Breast epithelium (tissue), 4 donors: ENCODE data around the gene RRP36. TPM values are rescaled to one million over a fixed set of nuclear protein-coding genes. Genes with fewer than 3 reads are reported as not detected.

ENCODE experiments used
- DNase-seq, 2 donors: peaks; one replicate each; pipeline ENCODE4 v3.0.0-alpha.2; 2019; ENCODE audit warnings: low spot score in 2 of 2
- H3K27ac ChIP-seq, 2 donors: fragments of 200-600 bp; sonication (generic) in 1 of 2; one replicate each; pipeline ENCODE4 v1.5.1; 2016 to 2019; ENCODE audit warnings: mild to moderate bottlenecking in 1 of 2
- H3K27me3 ChIP-seq, 2 donors: fragments of 200-600 bp; sonication (generic) in 1 of 2; one replicate each; pipeline versions ENCODE4 v1.5.1 to v1.6.0; 2017 to 2019; ENCODE audit warnings: control low read depth in 1 of 2, mild to moderate bottlenecking in 1 of 2
- H3K36me3 ChIP-seq: fragments of 200-600 bp; one replicate; pipeline ENCODE4 v1.5.1; 2019
- H3K4me1 ChIP-seq, 2 donors: fragments of 200-600 bp; sonication (generic); one replicate each; pipeline ENCODE4 v1.5.1; 2016 to 2019; ENCODE audit warnings: control low read depth in 1 of 2
- H3K4me3 ChIP-seq, 3 donors: fragments of 200-600 bp; sonication (generic); 1 replicate in 2 of 3; 2 replicates in 1 of 3; pipeline ENCODE4 v1.5.1; 2016 to 2019; ENCODE audit warnings: mild to moderate bottlenecking in 3 of 3, moderate library complexity in 2 of 3
- H3K9me3 ChIP-seq, 2 donors: fragments of 200-600 bp; sonication (generic) in 1 of 2; one replicate each; pipeline ENCODE4 v1.5.1; 2016 to 2019; ENCODE audit warnings: control low read depth in 1 of 2
- POLR2A ChIP-seq: fragments of 450-650 bp; IDR thresholded peaks from one replicate; pipeline ENCODE4 v1.6.1; 2016; ENCODE audit warnings: antibody characterized with exemption, mild to moderate bottlenecking, moderate library complexity
- POLR2AphosphoS5 ChIP-seq, 3 donors: sonication (generic); formaldehyde crosslinking; IDR thresholded peaks; one replicate each; pipeline ENCODE4 v1.6.1; 2017; ENCODE audit warnings: antibody characterized with exemption in 3 of 3
- intact Hi-C: fragments of 100-400 bp; cut with DNase I; formaldehyde crosslinking; loops from one replicate; pipeline ENCODE4 v1.15.1; 2023; ENCODE audit warnings: low total_unique reads
- total RNA-seq, 3 donors: library from RNA; depleted of rRNA; stranded (reverse); fragments of >200 nt; gene quantifications; one replicate each; pipeline ENCODE4 v1.1.0, GENCODE V29; 2016
- TF ChIP-seq, protein P1 (sequence below), 3 donors: fragments of 450-650 bp; IDR thresholded peaks; one replicate each; pipeline ENCODE4 v1.5.1; 2016 to 2017; ENCODE audit warnings: antibody characterized with exemption in 3 of 3, mild to moderate bottlenecking in 3 of 3, moderate library complexity in 3 of 3

Gene RRP36
- total RNA-seq, 3 donors from 2014 or later = 48.8 to 69.2 (median 56.3) TPM

DNA sequence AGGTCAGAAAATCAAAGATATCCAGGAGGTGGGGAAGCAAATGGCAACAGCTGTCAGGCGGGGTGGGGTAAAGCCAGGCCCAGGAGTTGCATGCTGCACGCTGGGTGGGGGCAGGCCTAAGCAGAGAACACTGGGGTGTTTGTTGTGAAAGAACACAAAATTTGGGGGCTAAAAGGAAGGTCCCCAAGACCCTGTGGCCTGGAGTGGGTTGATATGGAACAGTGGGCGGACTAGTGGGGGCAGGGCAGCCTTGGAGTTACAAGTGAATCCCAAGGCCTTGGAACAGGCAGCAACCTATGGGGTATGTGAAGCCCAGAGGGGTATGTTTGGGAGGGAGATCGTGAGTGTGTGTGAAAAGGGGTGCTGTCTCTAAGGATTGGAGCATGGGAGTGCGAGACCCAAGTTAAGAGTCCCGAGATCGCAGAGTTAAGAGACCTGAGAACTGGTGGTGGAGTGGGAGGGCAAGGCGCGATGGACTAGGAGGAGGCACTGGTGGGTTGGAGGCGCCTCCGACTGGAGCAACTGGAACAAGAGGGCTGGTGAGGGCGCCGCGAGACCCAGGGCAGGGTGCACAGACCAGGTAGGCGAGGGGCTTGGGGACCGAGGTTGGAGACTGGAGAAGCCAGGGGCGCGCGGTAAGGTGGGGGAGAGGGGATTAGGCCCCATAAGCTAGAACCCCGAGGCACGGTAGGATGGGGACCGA lies 31.6 kb downstream of the RRP36 start:
- Histone ChIP-seq H3K27ac (peak overlapping the region; percentile 82 to 96), H3K27me3 (no peaks in the 10 kb centered on the region), H3K9me3 (no peaks in the 10 kb centered on the region), H3K36me3 (no peaks in the 10 kb centered on the region), H3K4me3 (peak overlapping the region; percentile 60 to 88 (median 74)), H3K4me1 (peaks cover 0 to 13% of the 10 kb centered on the region in 2 donors)
- TF ChIP-seq POLR2A (no peak), POLR2AphosphoS5 (IDR thresholded peaks at IDR 0.05) (no peak)
- TF ChIP-seq, protein P1, sequence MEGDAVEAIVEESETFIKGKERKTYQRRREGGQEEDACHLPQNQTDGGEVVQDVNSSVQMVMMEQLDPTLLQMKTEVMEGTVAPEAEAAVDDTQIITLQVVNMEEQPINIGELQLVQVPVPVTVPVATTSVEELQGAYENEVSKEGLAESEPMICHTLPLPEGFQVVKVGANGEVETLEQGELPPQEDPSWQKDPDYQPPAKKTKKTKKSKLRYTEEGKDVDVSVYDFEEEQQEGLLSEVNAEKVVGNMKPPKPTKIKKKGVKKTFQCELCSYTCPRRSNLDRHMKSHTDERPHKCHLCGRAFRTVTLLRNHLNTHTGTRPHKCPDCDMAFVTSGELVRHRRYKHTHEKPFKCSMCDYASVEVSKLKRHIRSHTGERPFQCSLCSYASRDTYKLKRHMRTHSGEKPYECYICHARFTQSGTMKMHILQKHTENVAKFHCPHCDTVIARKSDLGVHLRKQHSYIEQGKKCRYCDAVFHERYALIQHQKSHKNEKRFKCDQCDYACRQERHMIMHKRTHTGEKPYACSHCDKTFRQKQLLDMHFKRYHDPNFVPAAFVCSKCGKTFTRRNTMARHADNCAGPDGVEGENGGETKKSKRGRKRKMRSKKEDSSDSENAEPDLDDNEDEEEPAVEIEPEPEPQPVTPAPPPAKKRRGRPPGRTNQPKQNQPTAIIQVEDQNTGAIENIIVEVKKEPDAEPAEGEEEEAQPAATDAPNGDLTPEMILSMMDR (IDR thresholded peaks at IDR 0.05) = no peak
- intact Hi-C loops = no loop called here
- DNase-seq = peak in 1 of 2 donors; percentile 31

DNA sequence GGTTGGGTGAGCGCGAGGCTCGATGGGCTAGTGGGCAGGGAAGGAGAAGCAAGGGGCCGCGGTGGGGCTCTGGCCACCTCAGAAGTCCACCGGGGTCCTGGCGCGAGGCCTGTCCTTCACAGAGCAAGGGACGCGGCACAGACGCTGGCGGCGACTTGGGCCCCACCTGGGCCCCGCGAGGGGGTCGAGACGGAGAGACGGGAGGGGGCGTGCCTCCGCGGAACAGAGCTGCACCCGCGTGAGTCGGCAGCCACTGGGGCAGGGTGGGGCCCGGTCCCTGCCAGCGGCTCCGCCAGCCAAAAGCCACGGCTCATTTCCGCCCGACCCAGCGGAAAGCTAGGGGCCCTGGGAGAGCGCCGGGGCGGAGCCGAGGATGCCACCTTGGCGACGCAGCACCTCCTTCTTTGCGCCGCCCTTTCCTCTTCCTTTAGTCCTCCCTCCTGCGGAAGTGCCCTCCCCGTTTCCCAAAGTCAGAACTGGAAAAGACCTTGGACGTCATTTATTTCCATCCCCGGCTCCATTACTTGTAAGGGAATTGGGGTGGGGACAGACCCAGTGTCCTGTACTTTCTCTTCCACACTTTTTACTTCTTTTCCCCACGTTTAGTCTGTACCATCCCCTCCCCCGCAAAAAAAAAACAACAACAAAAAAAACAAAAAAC lies 32.3 kb downstream of the RRP36 start, which contains the start of gene CUL7:
Gene CUL7 (minus strand): TSS at position 307 of the 661 bp plus-strand sequence. CDS start 1,063 bp downstream, outside the sequence.
- H3K4me1 ChIP-seq = peaks cover 0 to 17% of the 10 kb centered on the region in 2 donors
- intact Hi-C loops = no loop called here
- no peaks in the 10 kb centered on the region for H3K27me3 ChIP-seq
- peak within 1 kb of the TSS; percentile 60 to 88 (median 74) for H3K4me3 ChIP-seq
- H3K27ac ChIP-seq = peak within 1 kb of the TSS; percentile 82 to 96
- DNase-seq = peak; percentile 89 to 90
- H3K36me3 ChIP-seq = no peaks in the 10 kb centered on the region
- no peaks in the 10 kb centered on the region for H3K9me3 ChIP-seq
- TF ChIP-seq POLR2AphosphoS5 (IDR thresholded peaks at IDR 0.05) (peak; percentile 71 to 88 (median 85)), POLR2A (peak; percentile 71)
- TF ChIP-seq, protein P1 (IDR thresholded peaks at IDR 0.05) = peak in 1 of 3 donors; percentile 21

DNA sequence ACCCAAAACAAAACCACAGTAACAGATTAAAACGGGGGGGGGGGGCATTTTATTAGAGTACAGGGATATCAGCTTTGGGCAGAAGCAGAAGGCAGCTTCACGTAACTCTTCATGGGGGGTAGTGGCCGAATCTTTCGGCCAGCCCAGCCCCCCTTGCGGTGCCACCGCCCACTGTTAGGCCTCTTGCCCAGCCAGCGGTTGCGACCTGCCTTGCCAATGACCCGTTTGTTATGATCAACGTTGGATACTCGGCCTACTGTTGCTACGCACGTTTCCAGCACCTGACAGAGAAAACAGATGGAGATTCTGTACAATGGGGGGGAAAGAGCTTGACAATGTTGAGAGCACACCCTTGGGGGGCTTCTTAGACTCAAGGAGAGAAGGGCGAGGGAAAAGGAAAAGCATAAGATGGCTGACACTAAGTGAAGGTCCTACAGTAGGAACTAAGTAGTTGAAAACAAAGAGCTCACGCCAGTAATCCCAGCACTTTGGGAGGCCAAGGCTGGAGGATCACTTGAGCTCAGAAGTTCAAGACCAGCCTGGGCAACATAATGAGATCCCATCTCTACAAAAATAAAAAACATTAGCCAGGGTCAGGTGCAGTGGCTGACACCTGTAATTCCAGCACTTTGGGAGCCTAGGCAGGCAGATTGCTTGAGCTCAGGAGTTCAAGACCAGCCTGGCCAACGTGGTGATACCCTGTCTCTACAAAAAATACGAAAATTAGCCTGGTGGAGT lies 33.0 kb downstream of the RRP36 start:
- no peaks in the 10 kb centered on the region for H3K9me3 ChIP-seq
- no peaks in the 10 kb centered on the region for H3K36me3 ChIP-seq
- TF ChIP-seq POLR2A = no peak
- TF ChIP-seq, protein P1 (IDR thresholded peaks at IDR 0.05) = no peak
- TF ChIP-seq POLR2AphosphoS5 (IDR thresholded peaks at IDR 0.05) = no peak
- peak overlapping the region; percentile 60 to 88 (median 74) for H3K4me3 ChIP-seq
- H3K4me1 ChIP-seq = peaks cover 0 to 19% of the 10 kb centered on the region in 2 donors
- H3K27me3 ChIP-seq = no peaks in the 10 kb centered on the region
- intact Hi-C loops = no loop called here
- peak in 1 of 2 donors; percentile 53 for DNase-seq
- peak overlapping the region; percentile 82 to 96 for H3K27ac ChIP-seq

DNA sequence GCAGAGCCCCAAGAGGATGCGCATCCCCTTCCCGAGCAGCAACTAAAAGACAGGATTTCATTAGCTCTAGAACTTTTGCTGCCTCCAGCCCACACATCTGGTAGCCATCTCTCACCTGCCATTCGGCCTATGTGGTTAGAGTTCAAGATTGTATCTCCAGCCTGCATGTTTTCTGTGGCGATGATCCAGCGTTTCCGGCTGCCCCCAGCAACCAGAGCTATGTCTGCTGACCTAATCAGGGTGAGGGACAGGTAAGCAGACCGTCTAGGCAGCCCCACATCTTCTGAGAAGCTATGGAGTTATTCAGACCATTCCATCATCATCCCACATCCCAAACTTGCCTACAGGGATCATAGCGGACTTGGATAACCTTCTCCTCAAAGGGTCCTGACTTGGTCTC lies 34.5 kb downstream of the RRP36 start:
- no peak for TF ChIP-seq POLR2A
- no peak for TF ChIP-seq POLR2AphosphoS5 (IDR thresholded peaks at IDR 0.05)
- TF ChIP-seq, protein P1 (IDR thresholded peaks at IDR 0.05) = no peak
- Histone ChIP-seq H3K4me3 (no peak overlapping the region), H3K4me1 (peaks cover 5 to 19% of the 10 kb centered on the region in 2 donors), H3K27me3 (no peaks in the 10 kb centered on the region), H3K9me3 (no peaks in the 10 kb centered on the region), H3K36me3 (no peaks in the 10 kb centered on the region), H3K27ac (no peak overlapping the region)
- intact Hi-C loops = no loop called here
- no peak for DNase-seq
